NOMO-1 (cell line): ENCODE measurements around the gene CPLX4.

ENCODE experiments used
- DNase-seq, 2 experiments: peaks; one replicate each; lab custom pipeline; 2025; ENCODE audit not compliant: unreplicated experiment in 2 of 2; lab: John Stamatoyannopoulos, UW

CPLX4 gene

DNA sequence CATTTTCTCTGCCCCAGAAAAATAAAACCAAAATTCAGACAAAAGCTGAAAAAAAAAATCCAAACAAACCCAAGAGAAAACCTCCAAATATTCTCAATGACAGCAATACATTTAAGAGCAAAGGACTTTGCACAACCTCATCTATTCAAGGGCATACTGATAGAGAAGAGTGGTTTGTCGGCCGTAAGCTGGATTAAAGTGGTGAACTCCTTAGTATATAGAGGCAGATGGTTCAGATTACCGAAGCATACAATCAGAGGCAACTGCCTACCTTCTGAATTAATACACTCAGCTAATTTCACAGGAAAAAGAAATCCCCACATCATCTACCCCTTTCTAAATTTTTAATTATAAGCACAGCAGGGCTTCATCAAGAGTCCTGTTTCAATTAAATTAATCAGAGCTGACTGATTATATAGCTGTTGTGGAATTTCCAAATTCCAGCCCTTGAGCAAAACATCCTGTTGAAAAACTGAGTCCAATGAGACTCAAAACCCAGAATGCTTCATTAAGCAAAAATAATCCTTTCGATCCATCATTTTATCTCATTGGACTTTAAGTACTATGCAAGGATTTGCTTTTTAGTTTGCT lies at the start of gene CPLX4:
TSS of gene CPLX4 (minus strand) at position 190 of the 591 bp plus-strand sequence. CDS start at position 3, 187 bp downstream.
- no peak for DNase-seq

DNA sequence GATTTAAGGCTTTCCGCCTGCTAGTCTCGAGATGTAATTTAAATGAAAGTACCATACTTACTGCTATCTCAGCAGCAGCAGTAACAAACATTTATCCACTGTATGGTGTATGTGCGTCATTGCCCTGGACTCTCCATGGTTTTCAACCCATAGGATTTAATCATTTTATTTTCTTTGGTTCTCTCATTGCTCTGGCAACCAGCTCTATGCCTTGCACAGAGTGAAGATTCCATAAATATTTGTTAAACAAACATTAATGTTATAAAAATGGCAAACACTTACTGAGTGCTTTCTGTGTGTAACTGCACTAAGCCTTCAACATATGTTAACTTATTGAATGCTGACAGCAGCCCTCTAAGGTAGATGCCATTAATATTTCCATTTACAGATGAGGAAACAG lies 41.9 kb upstream of the CPLX4 start:
- DNase-seq, result no peak

DNA sequence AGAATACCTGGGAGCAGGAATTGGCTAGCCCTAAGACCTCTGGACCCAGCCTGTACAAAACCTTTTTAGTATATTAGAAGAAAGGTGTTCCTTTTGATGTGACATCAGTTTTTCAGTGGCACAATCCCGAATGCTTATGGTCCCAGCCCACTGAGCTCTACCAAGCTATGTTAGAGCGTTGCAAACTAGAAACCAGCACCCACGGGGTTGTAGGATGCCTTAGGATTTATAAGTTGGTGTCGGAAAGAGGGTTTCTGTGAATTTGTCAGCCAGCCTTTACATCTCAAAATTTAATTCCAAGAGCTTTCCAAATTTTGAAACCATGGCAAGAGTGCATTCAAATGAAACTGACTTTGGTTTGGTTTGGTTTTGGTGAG lies 41.1 kb upstream of the CPLX4 start:
- no peak for DNase-seq

DNA sequence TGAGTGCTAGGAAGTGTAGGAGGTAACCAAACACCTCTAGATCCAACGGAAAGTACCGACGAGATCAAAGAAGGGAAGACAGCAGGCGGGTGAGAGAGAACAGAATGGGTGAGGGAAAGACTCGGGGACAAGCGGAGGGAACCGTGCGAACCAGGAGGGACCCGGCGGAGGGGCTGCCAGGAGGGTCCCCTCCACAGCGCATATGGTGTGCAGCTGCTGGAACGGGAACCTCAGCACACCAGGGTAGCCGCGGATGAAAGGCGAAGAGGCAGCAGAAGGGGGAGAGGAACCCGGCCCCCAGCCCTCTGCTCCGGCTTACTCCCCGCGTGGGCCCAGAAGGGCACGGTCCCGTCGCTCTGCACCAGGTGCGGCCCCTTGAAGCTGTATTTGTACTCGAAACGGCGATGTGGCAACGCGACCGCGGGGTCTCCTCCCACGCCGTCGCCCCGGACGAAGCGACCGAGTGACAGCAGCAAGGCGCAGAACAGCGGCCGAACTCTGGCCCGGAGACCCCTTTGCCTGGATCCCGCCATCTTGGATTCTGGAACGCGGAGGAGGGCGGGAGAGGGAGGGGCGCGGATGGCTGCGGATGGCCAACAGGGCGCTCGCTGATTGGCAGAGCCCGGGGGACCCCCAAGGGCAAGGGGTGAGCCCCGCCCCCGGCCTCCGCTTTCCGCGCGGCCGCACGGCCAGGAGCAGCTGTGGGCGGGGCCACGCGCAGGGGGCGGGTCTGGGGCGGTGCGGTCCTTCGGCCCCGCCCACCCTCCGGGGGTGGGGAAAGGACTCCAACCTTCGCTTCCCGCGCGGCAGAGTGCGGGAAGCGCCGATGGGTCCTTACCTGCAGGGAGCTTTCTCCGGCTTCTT lies 40.5 kb upstream of the CPLX4 start, which contains the start of gene LMAN1:
TSS of gene LMAN1 (minus strand) at position 554 of the 864 bp plus-strand sequence. CDS start at position 533, 21 bp downstream.
- DNase-seq, result peak; percentile 85 to 91

DNA sequence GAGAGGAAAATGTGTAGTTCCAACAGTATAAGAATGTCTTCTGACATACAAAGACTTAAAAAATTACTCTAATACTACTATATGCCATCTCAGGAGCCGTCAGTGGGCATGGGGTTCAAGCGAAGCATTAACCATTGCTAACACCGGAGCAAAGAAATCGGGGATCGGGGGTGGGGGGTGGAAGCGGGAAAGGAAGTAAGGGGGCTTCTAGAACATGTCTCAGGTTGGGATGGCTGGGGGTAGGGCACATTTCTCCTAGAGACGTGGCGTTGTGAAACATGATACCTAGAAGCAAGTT lies 39.9 kb upstream of the CPLX4 start:
- DNase-seq, result no peak

- peak in 1 of 2 experiments; percentile 17 for DNase-seq
Observed at GRCh38 chr18:59357928-59358327, 39.5 kb upstream of the CPLX4 start.

- no peak for DNase-seq
Observed at GRCh38 chr18:59354731-59355130, 36.3 kb upstream of the CPLX4 start.

- DNase-seq, result no peak
Observed at GRCh38 chr18:59353079-59353680, 34.7 kb upstream of the CPLX4 start.

DNA sequence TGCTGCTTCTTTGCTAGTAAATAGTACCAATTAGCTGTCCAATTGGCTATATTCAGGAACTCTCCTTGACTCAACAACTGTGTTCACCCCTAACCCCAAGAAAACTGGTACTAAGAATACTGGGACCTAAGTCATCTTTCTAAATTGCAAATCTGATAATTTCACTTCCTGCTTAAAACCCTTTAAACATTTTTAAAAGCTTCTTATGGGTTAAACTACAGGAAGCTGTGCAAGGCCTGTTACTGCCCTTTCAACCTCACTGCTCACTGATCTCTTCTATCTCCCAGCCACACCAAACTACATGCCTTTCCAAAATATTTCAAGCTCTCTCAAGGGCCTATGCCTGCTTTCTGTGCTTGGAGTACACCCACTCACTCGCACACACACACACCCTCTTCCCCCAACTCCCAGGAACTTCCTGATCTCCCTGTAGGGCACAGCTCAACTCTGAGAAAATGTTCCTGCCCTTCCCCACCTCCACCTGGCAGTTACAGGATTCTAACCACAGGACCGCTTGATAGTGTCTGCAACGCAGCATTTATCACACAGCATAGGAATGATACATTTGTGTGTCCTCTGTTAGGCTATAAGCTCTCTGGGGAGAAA lies 33.9 kb upstream of the CPLX4 start:
- DNase-seq, result no peak

DNA sequence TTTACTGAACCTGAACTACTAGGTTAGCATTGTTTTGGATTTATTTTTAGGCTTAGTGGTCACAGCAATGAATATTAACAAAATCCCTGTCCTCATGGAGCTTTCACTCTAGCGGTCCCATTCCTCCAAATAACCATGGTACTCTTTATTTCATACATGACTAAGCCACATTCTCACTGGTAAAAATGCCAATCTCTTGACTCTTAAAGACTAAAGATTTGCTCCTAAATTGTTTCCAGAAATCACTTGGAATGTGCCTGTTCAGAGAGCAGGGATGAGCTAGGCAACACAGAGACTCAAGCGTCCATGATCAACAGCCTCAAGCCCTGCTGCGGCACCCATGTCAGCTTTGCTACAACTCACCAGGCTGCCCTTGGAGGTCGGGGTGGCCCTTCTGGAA lies 27.1 kb upstream of the CPLX4 start:
- DNase-seq, result no peak

DNA sequence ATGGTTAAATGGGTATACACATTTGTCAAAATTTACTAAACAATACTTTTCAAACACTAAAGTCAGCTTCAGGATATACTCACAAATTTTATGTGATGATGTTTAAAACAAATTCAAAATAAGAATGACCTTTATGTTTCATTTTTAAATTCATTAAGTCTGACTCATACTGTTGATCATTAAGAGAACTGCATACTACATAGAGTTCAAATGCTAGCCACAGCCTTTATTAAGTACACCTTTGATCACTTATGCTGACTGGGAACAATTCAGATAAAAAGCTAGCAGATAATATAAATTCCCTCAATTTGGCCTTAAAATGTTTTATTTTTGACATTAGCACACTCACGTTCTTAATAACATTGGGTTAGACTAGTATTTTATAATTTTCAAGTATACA lies 26.5 kb upstream of the CPLX4 start:
- no peak for DNase-seq

- no peak for DNase-seq
Observed at GRCh38 chr18:59343926-59344325, 25.5 kb upstream of the CPLX4 start.

GRCh38 chr18:59340817-59341216 lies 22.4 kb upstream of the CPLX4 start:
- no peak for DNase-seq

DNA sequence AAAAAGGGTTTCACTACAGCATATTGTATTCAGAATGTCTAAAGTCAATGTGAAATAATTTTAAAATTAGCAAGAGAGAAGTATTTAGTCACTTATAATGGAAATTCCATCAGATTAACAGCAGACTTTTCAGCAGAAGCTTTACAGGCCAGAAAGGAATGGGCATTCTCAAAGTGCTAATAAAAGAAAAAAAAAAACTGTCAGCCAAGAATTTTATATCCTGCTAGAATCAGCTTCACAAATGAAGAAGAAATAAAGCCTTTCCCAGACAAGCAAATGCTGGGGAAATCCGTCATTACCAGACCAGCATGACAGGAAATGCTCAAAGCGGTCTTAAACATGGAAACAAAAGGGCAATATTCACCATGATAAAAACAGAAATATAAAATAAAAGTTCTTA lies 21.9 kb upstream of the CPLX4 start:
- DNase-seq, result no peak

DNA sequence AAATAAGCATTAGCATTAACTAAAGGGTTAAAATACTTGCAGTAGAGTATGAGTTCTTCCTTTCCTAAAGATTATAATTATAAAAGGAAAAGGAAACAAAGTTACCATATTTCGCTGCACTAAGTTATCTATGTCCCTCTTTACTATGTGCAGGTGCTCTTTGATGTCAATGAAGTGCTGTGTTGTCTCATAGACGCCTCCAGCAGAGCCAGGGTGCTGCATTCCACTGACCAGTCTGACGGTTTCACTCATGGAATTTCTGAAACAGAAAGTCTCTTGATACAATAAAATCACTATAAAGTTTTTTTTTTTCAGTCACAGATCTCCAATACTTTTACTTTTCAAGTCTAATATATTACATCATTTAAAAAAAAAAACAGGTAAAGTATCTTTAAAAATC lies 14.5 kb upstream of the CPLX4 start:
- DNase-seq, result no peak

GRCh38 chr18:59328683-59329082 lies 10.2 kb upstream of the CPLX4 start:
- no peak for DNase-seq

DNA sequence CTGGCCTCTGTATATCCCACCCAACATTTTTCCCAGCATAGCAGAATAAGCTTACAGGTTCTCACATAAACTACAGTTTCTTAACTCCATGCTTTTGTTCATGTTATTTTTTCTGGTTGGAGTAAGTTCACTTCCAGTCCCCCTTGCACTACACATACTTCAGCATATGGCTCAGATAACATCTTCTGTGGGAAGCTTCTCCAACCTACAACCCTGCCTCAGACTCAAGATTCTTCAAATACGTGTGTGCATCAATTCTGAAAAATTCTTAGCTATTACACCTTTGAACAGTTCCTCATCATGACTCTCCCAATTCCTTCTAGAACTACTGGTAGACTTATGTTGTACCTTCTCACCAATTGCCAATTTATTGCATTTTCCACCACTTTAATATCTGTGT lies 7.5 kb upstream of the CPLX4 start:
- no peak for DNase-seq

DNA sequence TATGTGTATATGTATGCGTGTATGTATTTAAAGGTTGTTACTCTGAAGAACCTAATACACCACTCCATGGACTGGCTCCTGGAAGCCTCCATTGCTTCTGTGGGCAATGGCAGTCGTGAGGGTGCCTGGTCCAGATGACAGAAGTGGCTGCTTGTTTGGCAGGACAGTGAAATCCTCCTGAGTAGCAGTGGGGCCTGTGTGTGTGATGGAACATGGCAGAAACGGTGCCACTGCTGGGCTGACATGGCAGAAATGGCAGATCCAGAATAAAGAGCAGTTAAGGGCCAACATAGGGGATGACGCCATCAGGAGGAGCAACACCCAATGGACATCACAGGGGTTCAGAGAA lies 6.1 kb upstream of the CPLX4 start:
- no peak for DNase-seq

DNA sequence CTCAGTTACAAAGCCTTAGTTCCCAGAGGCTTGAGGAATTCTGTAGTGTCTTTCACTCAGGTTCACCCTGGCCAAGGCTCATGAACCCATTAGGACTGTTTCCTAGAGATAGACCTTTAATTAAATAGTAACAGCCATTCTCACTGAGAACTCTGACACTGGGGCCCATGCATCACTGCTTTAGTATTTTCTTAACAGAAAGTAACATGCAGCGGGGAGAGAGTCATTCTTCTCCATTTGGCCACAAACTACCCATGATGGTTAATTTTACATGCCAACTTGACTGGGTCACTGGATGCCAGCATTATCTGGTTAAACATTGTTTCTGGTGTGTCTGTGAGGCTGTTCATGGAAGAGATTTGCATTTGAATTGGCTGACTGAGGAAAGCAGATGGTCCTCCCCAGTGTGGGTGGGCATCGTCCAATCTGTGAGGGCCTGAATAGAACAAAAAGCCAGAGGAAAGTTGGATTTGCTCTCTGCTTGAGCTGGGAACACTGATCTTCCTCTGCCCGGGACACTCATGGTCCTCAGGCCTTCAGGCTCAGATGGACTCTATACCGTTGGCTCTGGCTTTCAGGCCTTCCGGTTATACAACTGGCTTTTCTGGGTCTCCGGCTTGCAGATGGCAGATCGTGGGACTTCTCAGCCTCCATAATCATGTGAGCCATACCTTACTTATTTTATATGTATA lies 5.6 kb upstream of the CPLX4 start:
- no peak for DNase-seq

DNA sequence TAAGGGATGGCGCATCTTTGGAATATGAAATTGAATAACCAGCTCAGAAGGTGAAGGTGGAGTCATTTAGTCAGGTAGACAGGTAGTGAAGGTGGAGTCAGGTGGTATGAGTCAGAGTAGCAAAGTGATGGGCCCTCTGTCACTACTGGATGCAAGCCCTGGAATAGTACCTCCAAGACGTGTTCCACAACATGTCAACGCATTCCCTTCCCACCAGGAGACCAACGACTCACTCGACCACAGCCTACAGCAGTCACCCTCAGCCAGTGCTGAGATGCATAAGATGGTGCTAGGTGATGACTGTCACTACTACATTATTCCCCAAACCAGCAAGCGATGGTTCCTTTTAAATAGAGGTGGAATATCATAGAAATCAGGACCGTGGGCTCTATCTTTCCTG lies 6.8 kb downstream of the CPLX4 start:
- DNase-seq, result no peak

- DNase-seq, result no peak
Observed at GRCh38 chr18:59308938-59309260, 9.6 kb downstream of the CPLX4 start.
